ENCODE measurements around the gene MAF.

The MAF gene

GRCh38 chr16:79627092-79627491 is 26.6 kb upstream of the MAF start:
- no peak overlapping the region for H3K4me3 Mint-ChIP-seq
- ATAC-seq (ENCODE audit: low read depth) (no peak), DNase-seq (ENCODE audit: low spot score in 2 of 2) (no peak)
- H3K9me3 Mint-ChIP-seq = peaks cover 3% of the 10 kb centered on the region
- H3K27me3 Mint-ChIP-seq = peaks cover 8% of the 10 kb centered on the region
- H3K27ac Mint-ChIP-seq = no peak overlapping the region
- no peaks in the 10 kb centered on the region for H3K4me1 Mint-ChIP-seq
- H3K36me3 Mint-ChIP-seq = no peaks in the 10 kb centered on the region

GRCh38 chr16:79625738-79626137 is 25.2 kb upstream of the MAF start:
- peaks cover 3% of the 10 kb centered on the region for H3K9me3 Mint-ChIP-seq
- ATAC-seq (ENCODE audit: low read depth) = no peak
- H3K36me3 Mint-ChIP-seq = no peaks in the 10 kb centered on the region
- no peaks in the 10 kb centered on the region for H3K4me1 Mint-ChIP-seq
- H3K27me3 Mint-ChIP-seq = peaks cover 8% of the 10 kb centered on the region
- DNase-seq (ENCODE audit: low spot score in 2 of 2) = no peak
- no peak overlapping the region for H3K27ac Mint-ChIP-seq
- H3K4me3 Mint-ChIP-seq = no peak overlapping the region

GRCh38 chr16:79623824-79624223 is 23.3 kb upstream of the MAF start:
- no peak overlapping the region for H3K27ac Mint-ChIP-seq
- no peaks in the 10 kb centered on the region for H3K4me1 Mint-ChIP-seq
- no peak for DNase-seq (ENCODE audit: low spot score in 2 of 2)
- H3K4me3 Mint-ChIP-seq = no peak overlapping the region
- H3K9me3 Mint-ChIP-seq = peaks cover 3% of the 10 kb centered on the region
- no peak for ATAC-seq (ENCODE audit: low read depth)
- no peaks in the 10 kb centered on the region for H3K36me3 Mint-ChIP-seq
- peaks cover 7% of the 10 kb centered on the region for H3K27me3 Mint-ChIP-seq

- H3K4me1 Mint-ChIP-seq = no peaks in the 10 kb centered on the region
- H3K36me3 Mint-ChIP-seq = no peaks in the 10 kb centered on the region
- H3K27me3 Mint-ChIP-seq = peaks cover 9% of the 10 kb centered on the region
- no peak overlapping the region for H3K4me3 Mint-ChIP-seq
- H3K27ac Mint-ChIP-seq = no peak overlapping the region
- DNase-seq (ENCODE audit: low spot score in 2 of 2) (no peak), ATAC-seq (ENCODE audit: low read depth) (no peak)
- H3K9me3 Mint-ChIP-seq = peaks cover 3% of the 10 kb centered on the region
Observed at GRCh38 chr16:79623062-79623461, 22.5 kb upstream of the MAF start.

- no peak for DNase-seq (ENCODE audit: low spot score in 2 of 2)
- H3K4me1 Mint-ChIP-seq = no peaks in the 10 kb centered on the region
- ATAC-seq (ENCODE audit: low read depth) = no peak
- H3K36me3 Mint-ChIP-seq = no peaks in the 10 kb centered on the region
- H3K4me3 Mint-ChIP-seq = no peak overlapping the region
- H3K27me3 Mint-ChIP-seq = peaks cover 9% of the 10 kb centered on the region
- H3K9me3 Mint-ChIP-seq = peaks cover 3% of the 10 kb centered on the region
- no peak overlapping the region for H3K27ac Mint-ChIP-seq
Observed at GRCh38 chr16:79621027-79621426, 20.5 kb upstream of the MAF start.

- Mint-ChIP-seq H3K4me3 (no peak overlapping the region), H3K27ac (no peak overlapping the region), H3K4me1 (no peaks in the 10 kb centered on the region), H3K27me3 (peaks cover 7% of the 10 kb centered on the region), H3K9me3 (peaks cover under 1% of the 10 kb centered on the region), H3K36me3 (no peaks in the 10 kb centered on the region)
- DNase-seq (ENCODE audit: low spot score in 2 of 2) (no peak), ATAC-seq (ENCODE audit: low read depth) (no peak)
Observed at GRCh38 chr16:79618692-79619050, 18.1 kb upstream of the MAF start.

GRCh38 chr16:79618041-79618691 is 17.6 kb upstream of the MAF start:
- H3K4me1 Mint-ChIP-seq = no peaks in the 10 kb centered on the region
- DNase-seq (ENCODE audit: low spot score in 2 of 2) (no peak), ATAC-seq (ENCODE audit: low read depth) (no peak)
- H3K4me3 Mint-ChIP-seq = no peak overlapping the region
- peaks cover 3% of the 10 kb centered on the region for H3K27me3 Mint-ChIP-seq
- H3K36me3 Mint-ChIP-seq = no peaks in the 10 kb centered on the region
- no peaks in the 10 kb centered on the region for H3K9me3 Mint-ChIP-seq
- no peak overlapping the region for H3K27ac Mint-ChIP-seq

- Mint-ChIP-seq H3K4me1 (no peaks in the 10 kb centered on the region), H3K36me3 (no peaks in the 10 kb centered on the region), H3K27me3 (peaks cover 6% of the 10 kb centered on the region), H3K4me3 (no peak overlapping the region), H3K27ac (no peak overlapping the region), H3K9me3 (no peaks in the 10 kb centered on the region)
- DNase-seq (ENCODE audit: low spot score in 2 of 2) (no peak), ATAC-seq (ENCODE audit: low read depth) (no peak)
Observed at GRCh38 chr16:79613009-79613408, 12.5 kb upstream of the MAF start.

GRCh38 chr16:79612207-79612606 is 11.7 kb upstream of the MAF start:
- H3K36me3 Mint-ChIP-seq = no peaks in the 10 kb centered on the region
- H3K9me3 Mint-ChIP-seq = no peaks in the 10 kb centered on the region
- ATAC-seq (ENCODE audit: low read depth) = no peak
- DNase-seq (ENCODE audit: low spot score in 2 of 2) = no peak
- H3K27me3 Mint-ChIP-seq = peaks cover 10% of the 10 kb centered on the region
- H3K4me1 Mint-ChIP-seq = no peaks in the 10 kb centered on the region
- H3K4me3 Mint-ChIP-seq = no peak overlapping the region
- no peak overlapping the region for H3K27ac Mint-ChIP-seq

- H3K36me3 Mint-ChIP-seq = no peaks in the 10 kb centered on the region
- H3K27ac Mint-ChIP-seq = no peak overlapping the region
- ATAC-seq (ENCODE audit: low read depth) (no peak), DNase-seq (ENCODE audit: low spot score in 2 of 2) (no peak)
- H3K27me3 Mint-ChIP-seq = peaks cover 11% of the 10 kb centered on the region
- H3K4me3 Mint-ChIP-seq = no peak overlapping the region
- peaks cover 3% of the 10 kb centered on the region for H3K4me1 Mint-ChIP-seq
- no peaks in the 10 kb centered on the region for H3K9me3 Mint-ChIP-seq
Observed at GRCh38 chr16:79610771-79611170, 10.2 kb upstream of the MAF start.

- DNase-seq (ENCODE audit: low spot score in 2 of 2) (no peak), ATAC-seq (ENCODE audit: low read depth) (no peak)
- Mint-ChIP-seq H3K27me3 (peaks cover 14% of the 10 kb centered on the region), H3K36me3 (no peaks in the 10 kb centered on the region), H3K27ac (no peak overlapping the region), H3K4me1 (peaks cover 4% of the 10 kb centered on the region), H3K4me3 (no peak overlapping the region), H3K9me3 (no peaks in the 10 kb centered on the region)
Observed at GRCh38 chr16:79609861-79610260, 9.3 kb upstream of the MAF start.

- no peak overlapping the region for H3K4me3 Mint-ChIP-seq
- H3K27me3 Mint-ChIP-seq = peaks cover 21% of the 10 kb centered on the region
- no peaks in the 10 kb centered on the region for H3K36me3 Mint-ChIP-seq
- H3K27ac Mint-ChIP-seq = no peak overlapping the region
- ATAC-seq (ENCODE audit: low read depth) (no peak), DNase-seq (ENCODE audit: low spot score in 2 of 2) (no peak)
- no peaks in the 10 kb centered on the region for H3K9me3 Mint-ChIP-seq
- peaks cover 4% of the 10 kb centered on the region for H3K4me1 Mint-ChIP-seq
Observed at GRCh38 chr16:79608976-79609375, 8.4 kb upstream of the MAF start.

GRCh38 chr16:79607587-79607986 is 7.0 kb upstream of the MAF start:
- Mint-ChIP-seq H3K36me3 (no peaks in the 10 kb centered on the region), H3K27me3 (peaks cover 25% of the 10 kb centered on the region), H3K27ac (no peak overlapping the region), H3K9me3 (no peaks in the 10 kb centered on the region), H3K4me3 (no peak overlapping the region), H3K4me1 (peaks cover 4% of the 10 kb centered on the region)
- ATAC-seq (ENCODE audit: low read depth) (no peak), DNase-seq (ENCODE audit: low spot score in 2 of 2) (no peak)

- H3K27me3 Mint-ChIP-seq = peaks cover 30% of the 10 kb centered on the region
- H3K4me1 Mint-ChIP-seq = peaks cover 11% of the 10 kb centered on the region
- H3K36me3 Mint-ChIP-seq = no peaks in the 10 kb centered on the region
- peak; percentile 73 for ATAC-seq (ENCODE audit: low read depth)
- no peak overlapping the region for H3K4me3 Mint-ChIP-seq
- no peak overlapping the region for H3K27ac Mint-ChIP-seq
- no peak for DNase-seq (ENCODE audit: low spot score in 2 of 2)
- H3K9me3 Mint-ChIP-seq = no peaks in the 10 kb centered on the region
Observed at GRCh38 chr16:79605999-79606398, 5.5 kb upstream of the MAF start.

GRCh38 chr16:79603055-79603454 is 2.5 kb upstream of the MAF start:
- H3K27ac Mint-ChIP-seq = no peak overlapping the region
- DNase-seq (ENCODE audit: low spot score in 2 of 2) (no peak), ATAC-seq (ENCODE audit: low read depth) (no peak)
- no peak overlapping the region for H3K4me3 Mint-ChIP-seq
- no peaks in the 10 kb centered on the region for H3K9me3 Mint-ChIP-seq
- peaks cover 16% of the 10 kb centered on the region for H3K4me1 Mint-ChIP-seq
- H3K36me3 Mint-ChIP-seq = no peaks in the 10 kb centered on the region
- peaks cover 33% of the 10 kb centered on the region for H3K27me3 Mint-ChIP-seq
